ENCODE data around the gene SCNN1A. TPM values are rescaled to one million over a fixed set of nuclear protein-coding genes. Genes with fewer than 3 reads are reported as not detected.

The SCNN1A gene
- total RNA-seq, 1 donor from 2014 or later: 7.1 TPM

DNA sequence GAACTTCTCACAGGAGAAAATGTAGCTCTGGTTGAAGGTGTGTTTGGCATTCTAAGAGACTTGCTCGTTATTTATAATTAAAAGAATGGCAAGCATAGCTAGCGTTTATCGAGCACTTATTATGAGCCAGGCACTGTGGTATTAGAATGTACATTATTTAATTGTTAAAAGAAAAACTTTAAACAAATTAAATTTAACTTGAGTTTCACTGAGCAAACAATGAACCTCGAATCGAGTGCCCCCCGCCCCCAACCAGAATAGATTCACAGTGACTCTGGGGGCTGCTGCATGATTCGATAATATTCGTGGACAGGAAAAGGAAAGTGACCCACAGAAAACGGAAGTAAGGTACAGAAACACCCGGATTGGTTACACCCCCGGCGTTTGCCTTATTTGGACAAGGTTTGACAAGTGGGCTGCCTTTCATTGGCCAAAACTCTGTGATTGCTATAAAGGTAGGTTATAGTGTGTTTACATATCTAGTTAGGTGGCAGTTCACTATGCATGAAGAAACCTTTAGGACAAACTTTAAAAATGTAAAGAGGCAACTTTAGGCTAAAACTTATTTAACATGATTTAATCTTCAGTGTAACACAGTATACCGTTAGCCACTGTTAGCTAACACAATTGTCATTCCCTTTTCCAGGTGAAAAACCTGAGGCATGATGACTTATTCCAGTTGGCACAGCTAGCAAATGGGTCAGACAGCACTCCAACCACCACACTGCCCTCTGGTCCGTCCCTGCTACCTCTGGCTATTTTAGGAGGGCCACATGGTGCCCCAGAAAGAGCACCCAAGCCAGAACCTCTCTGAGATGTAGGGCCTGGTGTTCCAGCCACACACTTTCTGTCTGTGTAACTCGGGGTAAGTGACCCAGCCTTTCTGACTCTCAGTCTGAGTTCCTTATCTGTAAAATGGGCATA lies 7.1 kb downstream of the SCNN1A start:
- peak; percentile 34 for DNase-seq

DNA sequence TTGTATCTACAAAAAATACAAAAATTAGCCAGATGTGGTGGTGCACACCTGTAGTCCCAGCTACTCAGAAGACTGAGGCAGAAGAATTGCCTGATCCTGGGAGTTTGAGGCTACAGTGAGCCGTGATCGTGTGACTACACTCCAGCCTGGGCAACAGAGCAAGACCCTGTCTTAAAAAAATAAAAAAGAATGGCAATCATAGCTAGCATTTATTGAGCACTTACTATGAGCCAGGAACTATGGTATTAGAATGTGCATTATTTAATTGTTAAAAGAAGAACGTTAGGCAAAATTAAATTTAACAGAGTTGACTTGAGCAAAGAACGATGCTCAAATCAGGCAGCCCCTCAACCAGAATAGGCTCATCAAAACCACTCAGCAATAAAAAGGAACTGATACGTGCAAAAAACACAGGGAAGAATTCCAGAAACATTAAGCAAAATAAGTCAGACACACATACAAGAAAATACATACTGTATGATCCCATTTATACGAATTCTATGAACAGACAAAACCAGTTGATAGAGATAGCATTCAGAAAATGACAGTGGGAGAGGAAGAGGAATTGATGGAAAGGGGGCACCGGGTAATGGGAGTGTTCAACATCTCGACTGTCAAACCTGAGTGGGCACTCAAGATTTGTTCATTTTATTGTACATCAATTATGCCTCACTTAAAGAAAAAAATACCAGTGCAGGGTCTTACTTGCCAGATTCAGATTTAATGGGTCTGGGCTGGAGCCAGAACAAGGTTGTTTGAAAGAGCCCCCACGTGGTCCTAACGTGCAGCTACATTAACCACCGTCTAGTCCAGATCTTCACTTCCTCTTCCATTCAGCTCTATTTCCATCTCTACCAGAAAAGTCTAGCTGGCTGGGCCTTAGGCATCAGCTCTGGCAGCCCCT lies 8.0 kb downstream of the SCNN1A start:
- DNase-seq: peak; percentile 79

DNA sequence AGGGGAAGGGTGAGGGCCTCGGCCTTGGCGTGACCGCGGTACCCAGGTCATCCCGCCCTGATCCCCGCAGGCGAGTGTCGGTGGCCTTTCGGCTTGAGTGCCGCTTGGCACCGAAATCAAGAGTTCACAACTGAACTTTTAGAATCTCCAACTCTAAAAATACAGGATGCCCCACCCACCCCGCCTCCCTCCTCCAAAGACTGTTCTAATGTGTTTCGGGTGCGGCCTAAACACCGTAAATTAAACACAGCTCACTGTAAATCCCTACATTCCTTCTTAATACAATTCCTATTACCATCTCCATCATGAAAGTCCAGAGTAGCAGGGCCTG lies 11.4 kb downstream of the SCNN1A start:
- DNase-seq: no peak

DNA sequence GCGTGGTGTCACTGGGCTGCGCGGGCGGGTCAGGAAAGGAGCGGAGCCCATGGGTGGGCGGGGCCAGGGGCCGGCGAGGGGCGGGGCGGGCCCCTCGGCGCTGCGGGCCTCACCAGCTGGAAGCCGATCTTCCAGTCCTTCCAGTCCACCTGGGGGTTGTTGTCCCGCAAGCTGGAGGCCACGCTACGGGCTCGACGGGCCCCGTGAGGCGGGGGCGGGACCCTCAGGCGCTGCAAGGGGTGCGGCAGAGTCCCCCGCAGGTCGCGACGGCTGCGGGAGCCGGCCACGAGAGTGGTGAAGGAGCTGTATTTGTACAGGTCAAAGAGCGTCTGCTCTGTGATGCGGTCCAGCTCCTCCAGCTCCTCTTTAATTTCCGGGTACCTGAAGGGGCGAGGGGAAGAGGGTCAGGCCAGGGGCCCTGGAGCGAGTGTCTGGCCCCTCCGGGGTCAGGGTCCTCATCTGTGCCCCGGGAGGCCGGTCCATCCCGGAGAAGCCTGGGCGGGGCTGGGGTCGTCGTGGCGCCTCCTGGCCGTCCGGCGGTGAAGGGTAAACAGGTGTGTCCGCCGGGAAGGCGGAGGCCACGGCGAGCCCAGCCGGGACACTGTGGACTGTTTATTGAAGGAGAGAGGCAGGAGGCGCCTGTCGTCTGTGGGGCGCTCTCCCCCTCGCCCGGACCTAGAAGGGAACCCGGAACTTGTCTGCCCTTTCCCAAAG lies 11.9 kb downstream of the SCNN1A start:
- DNase-seq: peak; percentile 73

DNA sequence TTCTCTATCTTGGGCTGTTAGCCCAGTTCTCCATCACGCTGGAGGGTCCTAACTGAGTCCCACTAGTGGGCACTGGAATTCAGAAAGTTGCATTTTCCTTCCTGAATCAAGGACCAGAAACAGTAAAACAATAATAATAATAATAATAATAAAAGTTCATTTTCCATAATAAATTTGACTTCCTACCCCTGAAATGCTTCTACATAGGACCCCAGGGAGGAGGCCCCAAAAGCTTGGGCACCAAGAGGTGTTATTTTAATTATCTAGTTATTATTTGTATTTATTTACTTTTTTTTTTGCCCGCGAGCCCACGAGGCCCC lies 12.4 kb downstream of the SCNN1A start:
- no peak for DNase-seq

DNA sequence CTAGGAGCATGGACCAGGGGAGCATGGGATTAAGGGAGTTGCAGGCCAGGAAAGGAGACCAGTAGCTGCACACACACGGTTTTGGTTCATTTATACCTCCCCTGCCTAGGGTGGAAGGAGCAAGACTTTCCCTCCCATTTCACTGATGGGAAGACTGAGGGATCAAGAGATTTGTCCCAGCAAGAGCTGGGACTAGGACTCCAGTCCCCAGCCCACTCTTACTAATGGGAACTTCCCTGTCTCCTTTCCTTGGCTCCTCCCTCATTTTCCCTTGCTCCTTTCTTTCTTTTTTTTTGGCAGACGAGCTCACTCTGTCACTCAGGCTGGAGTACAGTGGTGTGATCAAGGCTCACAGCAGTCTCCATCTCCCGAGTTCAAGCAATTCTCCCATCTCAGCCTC lies 13.0 kb downstream of the SCNN1A start:
- DNase-seq: no peak

DNA sequence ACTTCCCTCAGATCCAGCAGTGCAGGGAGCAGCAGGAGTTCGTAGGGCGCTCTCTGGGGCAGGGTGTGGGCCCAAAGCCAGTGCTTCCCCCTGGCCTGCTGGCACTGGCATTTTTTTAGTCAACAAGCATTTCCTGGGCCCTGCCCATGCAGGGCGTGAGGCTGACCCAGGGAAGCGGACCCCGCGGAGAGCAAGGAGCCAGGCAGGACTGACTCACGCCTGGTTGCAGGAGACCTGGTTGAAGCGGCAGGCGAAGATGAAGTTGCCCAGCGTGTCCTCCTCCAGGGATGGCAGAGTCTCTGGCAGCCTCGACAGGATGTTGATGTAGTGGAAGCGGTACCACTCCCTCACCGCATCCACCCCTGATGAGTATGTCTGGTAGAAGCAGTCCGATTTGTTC lies 13.5 kb downstream of the SCNN1A start:
- peak; percentile 34 for DNase-seq

DNA sequence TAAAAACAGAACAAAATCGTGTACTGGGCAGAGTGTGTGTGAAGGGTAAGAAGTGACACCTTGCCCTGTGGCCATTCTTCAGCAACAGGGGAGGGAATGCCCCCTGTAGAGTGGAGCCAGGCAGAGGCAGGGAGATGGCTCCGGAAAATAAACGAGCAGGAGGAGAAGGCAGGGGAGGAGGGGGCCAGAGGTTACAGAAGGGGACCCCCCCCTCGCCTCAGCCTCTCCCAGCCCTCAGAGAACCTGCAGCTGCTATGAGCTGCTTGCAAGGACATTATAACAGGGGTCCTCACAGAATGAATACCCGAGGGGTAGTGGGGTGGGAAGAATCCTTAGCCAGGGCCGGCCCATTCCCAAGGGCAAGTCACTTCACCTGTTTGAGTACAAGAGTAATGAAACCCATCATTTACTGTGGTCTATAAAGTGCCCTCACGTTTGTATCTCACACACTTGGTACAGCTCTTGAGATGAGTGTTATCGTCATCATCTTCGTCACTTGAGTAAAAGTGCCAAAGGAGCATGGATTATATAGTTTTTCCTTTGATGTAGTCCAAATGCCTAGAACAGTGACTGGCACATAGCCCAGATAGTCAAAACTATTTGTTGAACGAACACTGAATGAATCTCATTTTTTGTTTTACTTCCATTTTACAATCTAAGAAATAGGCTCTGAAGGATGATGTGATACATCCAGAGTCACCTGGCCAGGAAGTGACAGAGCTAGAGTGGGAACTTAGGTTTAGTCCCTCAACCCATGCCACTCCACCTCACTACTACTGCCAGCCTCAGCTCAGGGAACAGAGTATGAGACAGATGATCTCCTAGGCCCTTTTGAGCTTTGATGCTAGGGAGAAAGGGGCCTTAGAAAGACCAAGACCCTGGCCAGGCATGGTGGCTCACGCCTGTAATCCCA lies 14.5 kb downstream of the SCNN1A start:
- no peak for DNase-seq

DNA sequence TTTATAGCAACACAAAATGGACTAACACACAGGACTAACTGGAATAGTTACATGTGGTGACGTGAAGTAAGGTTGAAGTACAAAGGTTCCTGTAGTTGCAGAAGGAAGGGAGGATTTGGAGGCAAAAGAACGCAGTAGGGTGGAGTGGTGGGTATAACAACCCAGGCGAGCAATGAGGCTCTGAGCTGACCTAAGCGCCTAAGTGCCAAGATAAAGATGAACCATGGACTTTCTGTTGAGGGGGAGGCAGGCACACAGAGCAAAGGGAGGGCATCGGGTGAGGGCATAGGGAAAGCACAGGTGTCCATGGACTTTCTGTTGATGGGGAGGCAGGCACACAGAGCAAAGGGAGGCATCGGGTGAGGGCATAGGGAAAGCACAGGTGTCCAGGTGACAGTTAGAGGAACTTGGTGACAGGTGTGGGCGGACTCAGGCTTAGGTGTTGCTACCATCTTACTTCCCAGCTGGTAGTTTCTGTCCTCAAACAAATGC lies 15.2 kb downstream of the SCNN1A start:
- no peak for DNase-seq

DNA sequence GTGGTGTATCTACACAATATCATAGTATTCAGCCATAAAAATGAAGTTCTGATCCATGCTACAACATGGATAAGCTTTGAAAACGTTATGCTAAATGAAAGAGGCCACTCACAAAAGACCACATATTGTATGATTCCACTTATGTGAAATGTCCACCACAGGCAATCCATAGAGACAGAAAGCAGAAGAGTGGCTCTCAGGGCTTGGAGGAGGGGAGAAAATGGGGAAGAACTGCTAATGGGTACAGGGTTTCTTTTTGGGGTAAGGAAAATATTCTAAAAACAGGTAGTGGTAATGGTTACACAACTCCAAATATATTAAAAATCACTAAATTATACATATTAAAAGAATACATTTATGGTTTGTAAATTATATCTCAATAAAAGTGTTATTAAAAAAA lies 16.5 kb downstream of the SCNN1A start:
- DNase-seq: no peak

DNA sequence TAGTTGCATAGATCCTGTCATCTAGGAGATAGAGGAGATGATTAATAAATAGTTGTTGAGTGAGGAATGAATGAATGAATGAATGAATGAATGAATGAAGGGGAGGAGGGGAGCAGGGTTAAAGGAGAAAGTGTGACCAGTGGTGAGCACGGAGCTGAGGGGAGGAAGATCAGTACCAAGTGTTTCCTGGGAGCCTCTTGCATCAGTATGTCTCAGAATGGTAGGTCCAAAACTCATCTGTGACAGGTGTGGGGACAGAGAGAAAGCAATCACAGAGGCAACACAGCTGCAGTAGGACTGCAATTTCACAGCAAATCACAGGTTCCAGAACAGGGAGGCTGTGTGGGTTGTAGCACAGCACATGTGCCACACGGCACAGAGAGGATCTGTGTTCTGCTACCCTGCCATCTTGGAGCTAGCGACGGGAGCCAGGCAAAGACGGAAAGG lies 19.0 kb downstream of the SCNN1A start:
- no peak for DNase-seq

DNA sequence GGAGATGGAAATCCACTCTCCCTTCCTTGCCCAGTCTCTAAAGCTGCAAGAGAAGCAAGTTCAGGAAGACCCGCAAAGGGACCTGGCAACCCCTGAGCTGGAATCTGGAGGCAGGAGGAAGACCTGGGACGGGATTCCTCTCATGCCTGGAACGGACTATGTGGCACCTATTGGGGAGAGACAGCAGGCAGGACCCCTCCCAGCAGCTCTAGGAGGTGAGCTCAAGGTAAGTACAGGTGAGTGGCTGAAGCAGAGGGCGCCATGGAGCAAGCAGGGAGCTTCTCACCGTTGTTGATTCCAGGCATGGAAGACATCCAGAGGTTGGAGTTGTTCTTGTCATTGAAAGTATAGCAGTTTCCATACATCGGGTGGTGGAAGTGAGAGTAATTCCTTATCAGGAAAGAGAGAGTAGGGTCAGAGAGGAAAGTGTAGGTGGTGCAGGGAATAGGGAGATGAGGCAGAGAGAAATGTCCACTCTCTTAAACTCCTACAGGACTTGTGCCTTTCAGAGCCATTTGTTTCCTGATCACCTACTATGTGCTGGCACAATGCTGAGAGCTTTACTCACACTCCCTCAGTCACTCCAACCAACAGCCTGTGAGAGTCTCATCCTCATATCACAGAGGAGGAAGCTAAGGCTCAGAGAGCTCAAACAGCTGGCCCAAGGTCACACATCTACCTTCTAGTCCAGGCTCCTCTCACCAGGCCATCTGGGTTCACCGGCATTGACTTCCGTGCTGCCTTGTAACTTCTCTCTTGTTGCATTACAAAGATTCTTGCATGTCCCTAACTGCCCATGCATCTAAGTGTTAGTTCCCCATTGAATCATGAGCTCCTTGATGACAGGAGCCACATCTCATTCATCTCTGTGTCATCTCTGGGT lies 19.6 kb downstream of the SCNN1A start:
- no peak for DNase-seq

DNA sequence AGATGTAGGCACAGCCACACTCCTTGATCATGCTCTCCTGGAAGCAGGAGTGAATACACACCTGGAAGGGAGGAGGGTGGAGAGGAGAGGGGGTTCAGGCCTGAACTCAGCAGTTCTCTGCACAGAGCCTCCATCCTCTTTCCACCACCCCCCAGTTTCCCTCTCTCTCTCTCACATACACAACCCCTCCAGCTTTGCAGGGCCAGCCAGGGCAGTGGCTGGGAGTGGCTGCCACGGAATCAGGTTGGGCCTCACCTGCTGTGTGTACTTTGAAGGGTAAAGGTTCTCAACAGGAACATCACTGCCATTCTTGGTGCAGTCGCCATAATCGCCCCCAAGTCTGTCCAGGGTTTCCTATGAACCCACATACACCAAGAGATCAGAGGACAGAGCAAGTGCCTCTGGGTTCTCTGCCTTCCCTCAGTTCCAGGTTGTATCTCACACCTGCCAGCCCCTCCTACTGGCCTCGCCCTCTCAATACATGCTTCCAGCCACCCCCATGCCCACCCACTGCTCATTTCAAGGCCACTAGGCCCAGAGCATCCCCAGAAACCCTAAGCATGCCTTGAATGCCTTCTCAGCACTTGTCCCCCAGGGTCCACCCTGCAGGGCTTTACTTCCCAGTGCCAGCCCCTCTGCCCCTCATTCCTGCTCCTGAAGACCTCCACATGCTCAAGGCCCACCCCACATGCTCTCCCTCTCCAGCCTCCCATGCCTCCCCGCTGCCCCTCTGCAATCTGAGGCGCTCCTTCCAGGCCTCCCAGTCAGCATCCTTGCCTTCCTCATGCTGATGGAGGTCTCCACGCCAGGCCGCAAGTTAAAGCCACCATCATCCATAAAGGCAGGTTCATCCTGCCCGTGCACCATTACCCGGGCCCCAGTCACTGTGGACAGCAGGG lies 20.6 kb downstream of the SCNN1A start:
- no peak for DNase-seq

DNA sequence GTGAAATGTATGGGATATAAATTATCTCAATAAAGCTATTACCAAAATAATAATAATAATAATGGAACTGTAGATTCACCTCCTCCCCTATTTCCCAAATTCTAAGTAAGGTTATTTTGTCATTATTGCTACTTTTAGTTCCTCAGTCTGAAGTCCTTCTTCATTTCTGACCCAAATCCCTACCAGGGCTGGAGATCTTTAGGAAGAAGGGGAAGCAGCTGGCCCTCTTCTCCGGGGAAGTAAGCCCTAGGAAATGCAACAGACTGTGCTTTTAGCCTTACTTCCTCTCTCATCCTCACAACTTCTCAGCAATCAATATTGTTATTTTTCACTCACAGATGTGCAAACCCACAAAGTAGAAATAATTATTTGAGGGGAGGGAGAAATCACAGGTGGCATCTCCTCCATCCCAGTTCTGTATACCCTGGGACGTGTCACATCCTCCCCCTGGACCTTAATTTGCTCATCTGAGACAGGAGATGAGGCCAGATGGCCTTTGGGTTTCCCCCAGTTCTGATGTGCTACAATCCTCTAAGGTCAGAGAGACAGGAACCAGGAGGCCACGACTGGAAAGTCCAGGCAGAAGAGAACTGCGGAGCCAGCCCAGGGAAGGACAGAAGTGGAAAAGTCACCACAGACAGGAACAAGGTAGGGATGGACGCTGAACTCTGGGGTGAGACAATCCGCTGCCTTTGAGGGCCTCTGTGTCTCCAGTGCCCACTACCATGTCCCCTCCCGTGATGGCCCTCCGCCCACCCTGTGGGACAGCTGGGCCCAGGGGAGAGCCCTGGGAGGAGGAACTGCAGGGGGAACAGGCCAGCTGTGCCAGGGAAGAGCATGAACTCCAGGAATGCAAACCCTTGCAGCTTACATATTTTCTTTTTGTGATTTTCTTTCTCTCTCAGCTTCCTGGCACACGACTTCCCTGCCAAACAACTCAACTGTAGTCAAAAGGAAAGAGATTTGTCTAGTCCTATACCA lies 22.9 kb downstream of the SCNN1A start:
- no peak for DNase-seq

DNA sequence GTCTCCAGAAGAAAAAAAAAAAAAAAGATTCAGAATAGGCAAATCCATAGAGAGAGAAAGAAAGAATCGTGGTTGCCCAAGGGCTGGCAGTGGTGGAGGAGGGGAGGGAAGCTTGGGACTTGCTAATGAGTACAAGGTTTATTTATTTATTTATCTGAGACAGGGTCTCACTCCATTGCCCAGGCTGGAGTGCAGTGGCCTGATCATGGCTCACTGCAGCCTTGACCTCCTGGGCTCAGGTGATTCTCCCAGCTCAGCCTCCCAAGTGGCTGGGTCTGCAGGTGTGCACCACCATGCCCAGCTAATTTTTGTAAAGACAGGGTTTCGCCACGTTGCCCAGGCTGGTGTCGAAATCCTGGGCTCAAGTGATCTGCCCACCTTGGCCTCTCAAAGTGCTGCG lies 23.7 kb downstream of the SCNN1A start:
- no peak for DNase-seq

DNA sequence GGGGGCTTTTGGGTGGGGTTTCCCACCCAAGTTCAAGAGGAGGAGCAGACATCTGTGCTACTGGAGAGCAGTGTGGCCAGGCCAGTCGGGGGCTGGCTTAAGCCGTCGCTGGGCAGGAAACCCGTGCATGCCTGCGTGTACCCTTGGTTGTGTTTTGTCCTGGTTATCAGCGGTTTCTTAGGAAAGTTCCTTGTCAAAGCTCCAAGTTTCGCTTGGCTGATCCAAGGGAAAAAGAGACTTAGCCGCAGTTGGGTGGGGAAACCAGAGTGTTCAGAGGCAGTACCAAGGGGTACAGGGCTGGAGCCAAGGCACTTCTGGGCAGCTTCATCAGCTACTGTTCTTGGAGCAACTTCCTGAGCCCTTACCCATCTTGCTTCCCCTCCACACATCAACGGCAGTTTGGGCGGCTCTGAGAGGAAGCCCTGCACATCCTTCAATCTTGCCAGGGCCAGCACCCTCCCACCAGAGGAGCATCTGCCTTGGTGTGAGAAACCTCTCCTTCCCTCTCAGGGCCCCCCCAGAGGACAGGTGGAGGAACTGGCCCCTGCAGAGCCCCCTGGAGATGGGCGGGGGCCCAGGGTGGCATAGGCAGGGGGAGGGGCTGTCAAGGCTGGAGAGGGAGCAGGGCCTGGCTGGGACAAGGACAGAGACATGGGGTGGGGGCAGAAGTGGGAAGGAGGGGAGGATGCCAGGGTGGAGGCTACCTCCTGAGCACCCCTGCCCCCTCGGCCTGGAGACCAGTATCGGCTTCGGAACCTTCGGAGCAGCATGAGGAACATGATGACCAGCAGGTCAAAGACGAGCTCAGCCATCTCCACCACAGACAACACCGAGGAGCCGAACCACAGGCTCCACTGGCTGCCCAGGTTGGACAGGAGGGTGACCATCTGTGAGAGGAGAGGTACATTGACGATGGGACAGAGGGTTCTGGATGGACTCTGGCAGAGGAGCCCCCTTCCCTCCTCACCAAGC lies 27.7 kb downstream of the SCNN1A start:
- DNase-seq: peak; percentile 86

DNA sequence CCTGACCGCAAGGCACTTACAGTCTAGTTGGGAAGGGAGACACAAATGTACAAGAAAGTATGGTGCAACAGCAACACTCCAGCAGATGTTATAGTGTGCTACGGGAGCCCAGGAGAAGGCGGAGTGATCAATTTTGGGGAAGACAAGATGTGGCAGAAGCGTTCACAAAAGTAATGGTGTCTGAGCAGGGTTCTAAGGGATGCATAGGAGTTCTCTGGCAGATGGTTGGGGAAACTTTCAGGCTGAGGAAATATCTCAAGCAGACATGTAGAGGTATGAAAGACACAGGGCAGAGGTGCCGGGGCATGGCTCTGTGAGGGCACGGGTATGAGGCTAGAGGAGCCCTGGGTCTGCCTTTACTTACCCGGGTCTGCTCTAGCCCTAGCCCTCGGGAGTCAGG lies 28.4 kb downstream of the SCNN1A start:
- DNase-seq: no peak
